Mucosa of rectum (tissue), 2 donors: ENCODE data around the gene RPL28.
A peak's percentile ranks its signal among the peaks of the same experiment; 100 is the strongest.

Experiments
- H3K27ac ChIP-seq, 2 donors: one replicate each; pipeline ENCODE4 v1.7.0; 2013; ENCODE audit warnings: inconsistent platforms in 2 of 2, low read depth in 2 of 2, low read length in 2 of 2
- H3K27me3 ChIP-seq, 2 donors: one replicate each; pipeline ENCODE4 v1.7.0; 2013; ENCODE audit warnings: low read length in 2 of 2; ENCODE audit not compliant: control insufficient read depth in 2 of 2, insufficient read depth in 2 of 2
- H3K36me3 ChIP-seq, 2 donors: one replicate each; pipeline ENCODE4 v1.7.0; 2013; ENCODE audit warnings: low read length in 2 of 2; ENCODE audit not compliant: control insufficient read depth in 2 of 2, insufficient read depth in 2 of 2
- H3K4me1 ChIP-seq, 2 donors: one replicate each; pipeline ENCODE4 v1.7.0; 2013; ENCODE audit warnings: low read length in 2 of 2, mild to moderate bottlenecking in 1 of 2; ENCODE audit not compliant: control insufficient read depth in 2 of 2, insufficient read depth in 2 of 2
- H3K4me3 ChIP-seq, 2 donors: one replicate each; pipeline ENCODE4 v1.7.0; 2013; ENCODE audit warnings: low read length in 2 of 2
- H3K9ac ChIP-seq, 2 donors: one replicate each; pipeline ENCODE4 v1.7.0; 2013; ENCODE audit warnings: low read length in 2 of 2, low read depth in 1 of 2, mild to moderate bottlenecking in 1 of 2
- H3K9me3 ChIP-seq, 2 donors: one replicate each; pipeline ENCODE4 v1.7.0; 2013; ENCODE audit warnings: low read length in 2 of 2; ENCODE audit not compliant: control insufficient read depth in 2 of 2
- donor health status: healthy.
- donor health status: Normal muscosa, but diverticular disease.

Gene RPL28

DNA sequence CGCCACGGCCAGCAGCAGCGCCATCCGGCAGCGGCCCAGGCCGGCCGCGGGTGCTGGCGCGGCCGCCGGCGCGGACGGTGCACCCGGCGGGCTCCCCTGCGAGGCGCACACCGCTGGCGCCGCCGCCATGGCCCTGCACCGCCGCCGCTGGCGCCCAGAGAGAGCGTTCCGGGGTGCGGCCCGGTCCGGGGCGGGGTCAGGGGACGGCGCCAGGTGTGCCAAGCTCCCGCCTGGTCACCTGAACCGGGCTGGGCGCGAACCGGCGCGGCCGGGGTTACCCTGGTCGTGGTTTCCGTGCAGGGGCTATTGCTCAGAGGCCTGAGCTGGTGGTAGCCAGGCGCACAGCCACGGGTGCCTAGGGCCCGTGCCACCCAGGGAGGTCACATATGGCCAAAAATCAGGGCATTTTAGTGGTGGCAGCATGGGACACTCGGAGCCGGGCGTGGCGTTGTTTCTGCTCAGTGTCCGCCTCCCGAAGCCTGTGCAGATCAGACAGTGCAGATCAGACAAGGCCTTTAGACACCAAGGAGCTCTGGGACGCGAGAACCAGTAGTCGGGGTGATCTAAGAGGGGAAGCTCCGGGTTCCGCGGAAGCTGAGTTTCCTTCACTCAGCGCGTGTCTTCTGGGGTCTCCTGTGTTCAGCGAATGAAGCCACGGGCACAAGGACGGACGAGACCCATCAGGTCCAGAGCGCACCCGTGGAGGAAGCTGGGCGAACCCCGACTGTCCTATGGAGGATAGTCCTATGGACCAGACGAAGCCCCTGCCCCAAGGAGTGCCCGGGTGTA lies 1.4 kb upstream of the RPL28 start, which contains the start of gene TMEM238:
Gene TMEM238, minus strand, starts transcription at position 162 of the 789 bp plus-strand sequence. Its CDS starts 33 bp downstream, at position 129.
- H3K4me1 ChIP-seq = peaks cover 42 to 44% of the 10 kb centered on the region in 2 donors
- H3K36me3 ChIP-seq = peaks cover 23 to 24% of the 10 kb centered on the region in 2 donors
- H3K27ac ChIP-seq = peak within 1 kb of the TSS; percentile 95 to 96
- no peaks in the 10 kb centered on the region for H3K9me3 ChIP-seq
- no peaks in the 10 kb centered on the region for H3K27me3 ChIP-seq
- peak within 1 kb of the TSS; percentile 96 to 97 for H3K9ac ChIP-seq
- peak within 1 kb of the TSS; percentile 99 for H3K4me3 ChIP-seq

DNA sequence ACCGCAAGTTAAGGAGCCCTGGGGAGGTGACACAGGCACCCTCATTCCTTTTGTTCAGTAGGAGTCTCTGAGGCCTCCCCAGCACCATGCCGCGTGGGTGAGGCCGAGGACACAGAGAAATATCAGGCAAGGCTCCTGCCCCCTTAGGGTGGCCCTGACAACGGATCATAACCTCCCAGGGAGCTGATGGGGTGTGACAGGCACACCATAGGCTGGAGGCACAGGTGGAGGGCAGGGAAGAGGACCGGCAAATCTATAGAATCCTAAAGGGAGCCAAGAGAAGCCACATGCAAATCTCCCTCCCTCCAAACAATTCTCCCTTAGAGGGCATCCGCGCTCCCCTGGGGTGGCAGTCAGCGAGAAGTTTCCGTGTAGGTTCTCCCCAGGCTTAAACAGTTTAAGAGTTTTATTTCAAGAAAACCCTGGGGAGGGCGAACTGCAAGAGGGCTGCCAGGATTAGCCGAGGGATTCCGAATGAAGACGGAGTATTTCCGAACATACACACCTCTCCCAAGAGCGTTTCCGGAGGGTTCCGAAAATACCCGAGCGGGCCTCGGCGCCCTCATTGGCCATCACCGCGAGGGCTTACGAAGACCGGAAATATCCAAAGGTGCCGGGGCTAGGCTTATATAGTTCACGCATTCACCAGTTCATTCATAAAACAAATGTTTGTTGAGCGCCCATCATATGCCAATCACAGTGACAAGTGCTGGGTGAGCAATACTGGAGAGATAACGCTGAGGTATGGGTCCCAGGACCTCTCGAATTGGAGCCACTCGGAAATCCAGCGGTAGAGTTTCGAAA lies 610 bp upstream of the RPL28 start:
- peak overlapping the region; percentile 96 to 97 for H3K9ac ChIP-seq
- peaks cover 42 to 44% of the 10 kb centered on the region in 2 donors for H3K4me1 ChIP-seq
- H3K9me3 ChIP-seq = no peaks in the 10 kb centered on the region
- no peaks in the 10 kb centered on the region for H3K27me3 ChIP-seq
- peak overlapping the region; percentile 99 for H3K4me3 ChIP-seq
- peaks cover 26 to 31% of the 10 kb centered on the region in 2 donors for H3K36me3 ChIP-seq
- peak overlapping the region; percentile 95 to 96 for H3K27ac ChIP-seq

DNA sequence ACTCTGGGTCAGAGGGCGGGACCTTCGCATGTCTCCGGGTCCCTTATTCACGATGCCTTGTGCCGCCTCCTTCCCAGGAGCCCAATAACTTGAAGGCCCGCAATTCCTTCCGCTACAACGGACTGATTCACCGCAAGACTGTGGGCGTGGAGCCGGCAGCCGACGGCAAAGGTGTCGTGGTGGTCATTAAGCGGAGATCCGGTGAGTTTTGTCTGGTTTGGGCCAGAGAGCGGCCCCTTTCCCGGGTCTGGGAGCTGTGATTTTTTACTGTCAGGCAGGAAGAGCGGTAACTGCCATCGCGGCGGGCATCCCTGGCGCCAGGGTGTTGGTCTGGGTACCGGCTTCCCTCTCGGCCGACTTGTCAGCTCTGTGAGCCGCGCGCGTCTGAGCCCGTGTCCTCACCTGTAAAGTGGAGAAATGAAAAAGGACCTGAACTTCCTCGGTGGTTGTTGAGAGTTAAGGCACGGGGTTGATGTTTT lies 800 bp downstream of the RPL28 start:
- Histone ChIP-seq H3K27me3 (no peaks in the 10 kb centered on the region), H3K36me3 (peaks cover 31 to 42% of the 10 kb centered on the region in 2 donors), H3K4me1 (peaks cover 42 to 44% of the 10 kb centered on the region in 2 donors), H3K9me3 (no peaks in the 10 kb centered on the region), H3K4me3 (peak overlapping the region; percentile 99), H3K27ac (peak overlapping the region; percentile 76 to 96), H3K9ac (peak overlapping the region; percentile 97 to 98)

DNA sequence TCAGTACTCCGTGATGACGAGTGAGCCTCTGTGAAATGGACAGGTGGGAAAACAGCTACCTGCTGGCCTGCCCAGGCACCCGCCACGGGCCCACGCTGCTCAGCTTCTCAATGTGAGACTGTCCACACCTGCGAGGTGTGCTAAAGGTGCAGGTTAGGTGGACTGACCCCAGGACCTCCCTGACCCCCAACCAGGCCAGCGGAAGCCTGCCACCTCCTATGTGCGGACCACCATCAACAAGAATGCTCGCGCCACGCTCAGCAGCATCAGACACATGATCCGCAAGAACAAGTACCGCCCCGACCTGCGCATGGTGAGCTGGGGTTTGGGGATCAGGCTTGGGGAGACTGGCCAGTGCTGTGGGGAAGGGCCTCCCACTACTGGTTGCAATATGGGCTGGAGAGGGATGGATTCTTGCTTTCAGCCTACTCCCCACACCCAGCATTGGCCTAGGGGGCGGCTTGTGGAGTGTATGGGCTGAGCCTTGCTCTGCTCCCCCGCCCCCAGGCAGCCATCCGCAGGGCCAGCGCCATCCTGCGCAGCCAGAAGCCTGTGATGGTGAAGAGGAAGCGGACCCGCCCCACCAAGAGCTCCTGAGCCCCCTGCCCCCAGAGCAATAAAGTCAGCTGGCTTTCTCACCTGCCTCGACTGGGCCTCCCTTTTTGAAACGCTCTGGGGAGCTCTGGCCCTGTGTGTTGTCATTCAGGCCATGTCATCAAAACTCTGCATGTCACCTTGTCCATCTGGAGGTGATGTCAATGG lies 2.2 kb downstream of the RPL28 start:
- Histone ChIP-seq H3K4me1 (peaks cover 39 to 41% of the 10 kb centered on the region in 2 donors), H3K36me3 (peaks cover 31 to 44% of the 10 kb centered on the region in 2 donors), H3K4me3 (peak overlapping the region; percentile 99), H3K9me3 (no peaks in the 10 kb centered on the region), H3K9ac (peak overlapping the region; percentile 54 to 97), H3K27ac (no peak overlapping the region), H3K27me3 (no peaks in the 10 kb centered on the region)

DNA sequence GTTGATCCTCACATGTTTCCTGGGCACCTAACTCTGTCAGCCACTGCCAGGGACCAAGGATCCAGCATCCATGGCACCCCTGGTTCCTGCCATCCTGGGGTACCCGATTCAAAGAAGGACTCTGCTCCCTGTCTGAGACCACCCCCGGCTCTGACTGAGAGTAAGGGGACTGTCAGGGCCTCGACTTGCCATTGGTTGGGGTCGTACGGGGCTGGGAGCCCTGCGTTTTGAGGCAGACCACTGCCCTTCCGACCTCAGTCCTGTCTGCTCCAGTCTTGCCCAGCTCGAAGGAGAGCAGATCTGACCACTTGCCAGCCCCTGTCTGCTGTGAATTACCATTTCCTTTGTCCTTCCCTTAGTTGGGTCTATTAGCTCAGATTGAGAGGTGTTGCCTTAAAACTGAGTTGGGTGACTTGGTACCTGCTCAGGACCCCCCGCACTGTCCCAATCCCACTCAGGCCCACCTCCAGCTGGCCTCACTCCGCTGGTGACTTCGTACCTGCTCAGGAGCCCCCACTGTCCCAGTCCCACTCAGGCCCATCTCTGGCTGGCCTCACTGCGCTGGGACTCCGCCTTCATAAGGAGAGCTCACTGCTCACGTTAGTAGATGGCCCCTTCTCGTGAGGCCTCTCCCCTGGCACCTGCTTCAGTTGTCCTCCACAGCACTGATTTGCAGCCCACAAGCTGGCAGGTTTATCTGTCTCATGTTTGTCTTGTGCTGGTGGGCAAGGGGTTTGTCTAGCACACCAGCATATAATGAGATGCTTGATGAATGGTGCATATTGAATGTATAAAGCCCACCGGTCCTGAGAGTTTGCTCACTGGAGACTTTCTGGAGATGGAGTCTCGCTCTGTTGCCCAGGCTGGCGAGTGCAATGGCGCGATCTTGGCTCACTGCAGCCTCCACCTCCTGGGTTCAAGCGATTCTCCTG lies 3.9 kb downstream of the RPL28 start:
- Histone ChIP-seq H3K9me3 (no peaks in the 10 kb centered on the region), H3K4me3 (no peak overlapping the region), H3K9ac (no peak overlapping the region), H3K27ac (no peak overlapping the region), H3K4me1 (peaks cover 29 to 30% of the 10 kb centered on the region in 2 donors), H3K27me3 (no peaks in the 10 kb centered on the region), H3K36me3 (peaks cover 31 to 44% of the 10 kb centered on the region in 2 donors)

DNA sequence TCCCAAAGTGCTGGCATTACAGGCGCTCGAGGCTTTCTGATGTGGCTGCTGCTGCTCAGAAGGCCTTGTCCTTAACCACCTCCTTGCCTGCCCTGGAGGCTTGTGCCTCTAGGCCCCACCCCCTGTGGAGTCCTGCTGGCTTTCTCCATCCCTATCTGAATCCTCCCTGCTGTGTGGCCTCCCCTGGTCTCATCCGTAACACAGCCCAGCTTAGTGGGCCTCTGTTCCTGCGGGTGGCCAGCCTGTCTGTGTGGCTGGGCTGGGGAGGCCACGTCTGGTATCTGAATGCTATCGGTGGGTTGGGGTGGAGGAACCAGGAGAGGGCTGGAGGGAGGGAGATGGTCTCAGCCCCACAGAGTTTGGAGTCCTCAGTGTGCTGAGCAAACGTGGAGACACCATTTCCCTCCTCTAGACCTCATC lies 4.7 kb downstream of the RPL28 start:
- Histone ChIP-seq H3K36me3 (peaks cover 31 to 44% of the 10 kb centered on the region in 2 donors), H3K9ac (no peak overlapping the region), H3K4me1 (peaks cover 23 to 25% of the 10 kb centered on the region in 2 donors), H3K4me3 (no peak overlapping the region), H3K9me3 (no peaks in the 10 kb centered on the region), H3K27me3 (no peaks in the 10 kb centered on the region), H3K27ac (no peak overlapping the region)

DNA sequence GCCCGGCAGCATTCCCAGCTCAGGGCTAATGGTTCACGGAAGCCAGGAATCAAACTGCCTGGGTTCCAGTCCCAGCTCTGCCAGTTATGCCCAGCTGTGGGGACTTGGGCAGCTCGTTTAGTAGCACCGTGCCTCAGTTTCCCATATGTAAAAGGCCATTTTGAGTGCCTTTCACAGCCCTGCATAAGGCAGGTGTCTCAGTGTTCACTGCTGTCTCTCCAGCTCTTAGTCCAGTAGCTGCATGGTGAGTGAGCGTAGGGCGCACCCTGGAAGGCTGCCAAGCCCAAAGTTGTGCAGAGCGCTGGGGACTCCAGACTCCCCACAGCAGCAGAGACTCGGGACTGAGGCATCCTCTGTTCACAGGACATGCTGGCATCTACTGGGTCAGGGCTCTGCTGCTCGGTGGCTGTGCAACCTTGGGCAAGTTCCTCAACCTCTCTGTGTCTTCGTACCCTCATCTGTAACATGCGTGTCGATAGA lies 5.5 kb downstream of the RPL28 start:
- Histone ChIP-seq H3K36me3 (peaks cover 31 to 44% of the 10 kb centered on the region in 2 donors), H3K27me3 (no peaks in the 10 kb centered on the region), H3K9ac (no peak overlapping the region), H3K4me1 (peaks cover 23 to 24% of the 10 kb centered on the region in 2 donors), H3K9me3 (no peaks in the 10 kb centered on the region), H3K4me3 (no peak overlapping the region), H3K27ac (no peak overlapping the region)

DNA sequence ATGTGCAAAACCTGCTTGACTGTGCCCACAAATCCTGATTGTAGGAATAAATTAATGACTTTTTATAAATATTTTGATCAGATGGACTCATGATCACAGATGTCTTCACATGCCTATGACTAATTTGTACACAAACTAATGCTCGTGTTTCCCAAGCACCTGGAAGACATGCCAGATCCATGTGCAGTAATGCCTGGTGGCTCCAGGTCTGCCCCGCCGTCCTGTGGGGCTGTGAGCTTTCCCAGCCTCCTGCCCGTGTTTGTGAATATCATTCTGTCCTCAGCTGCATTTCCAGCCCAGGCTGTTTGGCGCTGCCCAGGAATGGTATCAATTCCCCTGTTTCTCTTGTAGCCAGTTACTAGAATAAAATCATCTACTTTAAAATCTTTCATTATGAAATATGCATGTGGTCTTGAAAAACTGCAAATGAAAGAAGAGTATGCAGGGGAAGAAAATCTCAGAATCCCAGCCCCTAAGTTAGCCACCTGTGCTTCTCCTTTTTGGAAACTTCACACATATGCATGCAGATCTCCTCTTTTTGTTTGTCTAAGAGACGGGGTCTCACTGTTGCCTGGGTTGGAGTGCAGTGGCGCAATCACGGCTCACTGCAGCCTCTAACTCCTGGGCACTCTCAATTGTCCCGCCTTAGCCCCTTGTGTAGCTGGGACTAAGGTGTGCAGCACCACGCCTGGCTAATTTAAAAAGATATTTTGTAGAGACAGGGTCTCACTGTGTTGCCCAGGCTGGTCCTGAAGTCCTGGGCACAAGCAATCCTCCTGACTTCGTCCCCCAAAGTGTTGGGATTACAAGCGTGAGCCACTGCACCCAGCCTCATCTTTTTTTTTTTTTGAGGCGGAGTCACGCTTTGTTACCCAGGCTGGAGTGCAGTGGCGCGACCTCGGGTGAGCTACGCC lies 6.2 kb downstream of the RPL28 start:
- H3K4me1 ChIP-seq = peaks cover 17% of the 10 kb centered on the region in 2 donors
- H3K9me3 ChIP-seq = no peaks in the 10 kb centered on the region
- no peaks in the 10 kb centered on the region for H3K27me3 ChIP-seq
- no peak overlapping the region for H3K4me3 ChIP-seq
- H3K9ac ChIP-seq = no peak overlapping the region
- H3K36me3 ChIP-seq = peaks cover 30 to 43% of the 10 kb centered on the region in 2 donors
- no peak overlapping the region for H3K27ac ChIP-seq
